GM18909 (cell line): ENCODE results near the gene CTSF.
"Not testable (repeated sequence)": the region's sequence is repeated elsewhere in the genome, so short reads cannot be mapped to it uniquely, and the experiment has no call there.

Experiments used
- ATAC-seq: cut with Tn5 transposase; IDR thresholded peaks from one replicate; pipeline ENCODE4 v1.9.1; 2021; ENCODE audit warnings: mild to moderate bottlenecking; ENCODE audit not compliant: unreplicated experiment, poor library complexity

CTSF gene

DNA sequence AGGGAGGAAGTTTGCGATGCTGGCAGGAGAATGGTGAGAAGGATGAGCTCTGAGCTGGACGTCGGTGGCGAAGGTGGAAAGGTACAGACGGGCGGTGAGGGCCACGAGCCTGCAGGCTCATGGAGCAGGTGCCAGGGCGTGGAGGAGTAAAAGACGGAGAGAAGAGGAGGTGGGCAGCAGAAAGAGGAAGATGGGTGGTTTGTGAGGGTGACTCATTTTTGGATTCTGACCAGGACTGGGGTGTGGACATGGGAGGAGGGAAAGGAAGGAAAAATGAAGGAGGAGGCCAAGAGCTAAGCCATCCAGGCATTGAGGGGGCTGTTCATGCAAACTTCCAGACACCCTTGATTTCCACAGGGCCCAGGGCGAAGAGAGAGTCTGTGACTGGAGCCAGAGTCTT, 26.0 kb downstream of the CTSF start:
- ATAC-seq: no peak

DNA sequence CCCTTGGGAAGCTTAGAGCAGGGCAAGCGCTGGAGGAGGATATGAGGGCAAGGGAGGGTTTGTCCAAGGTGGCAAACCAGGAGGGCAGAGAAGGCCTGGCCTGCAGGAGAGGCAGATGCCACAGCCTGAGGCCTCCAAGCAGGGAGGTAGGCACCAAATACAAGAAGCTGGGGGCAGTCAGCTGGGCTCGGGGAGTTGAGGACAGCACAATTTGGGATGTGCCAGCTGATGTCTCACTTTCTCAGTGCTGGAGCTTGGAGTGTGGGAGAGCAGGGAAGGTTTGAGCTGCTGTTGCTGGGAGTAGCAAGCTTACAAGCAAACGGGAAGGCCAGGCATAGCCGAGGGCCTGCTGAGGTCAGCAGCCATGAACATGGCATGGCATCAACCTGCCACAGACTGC, 26.5 kb downstream of the CTSF start:
- no peak for ATAC-seq

DNA sequence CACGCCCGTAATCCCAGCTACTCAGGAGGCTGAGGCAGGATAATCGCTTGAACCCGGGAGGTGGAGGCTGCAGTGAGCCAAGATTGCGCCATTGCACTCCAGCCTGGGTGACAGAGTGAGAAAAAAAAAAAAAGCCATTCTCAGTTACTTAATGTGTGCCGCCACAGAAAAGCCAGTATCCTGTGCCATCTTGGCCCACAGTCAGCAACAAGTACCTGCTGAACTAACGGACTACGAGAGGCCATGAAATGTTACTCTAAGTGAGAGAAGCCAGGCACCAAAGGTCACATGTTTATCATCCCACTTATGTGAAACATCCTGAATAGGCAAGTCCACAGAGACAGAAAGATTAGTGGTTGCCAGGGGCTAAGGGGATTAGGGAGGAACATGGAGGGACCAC, 27.8 kb downstream of the CTSF start:
- not testable (repeated sequence) for ATAC-seq

DNA sequence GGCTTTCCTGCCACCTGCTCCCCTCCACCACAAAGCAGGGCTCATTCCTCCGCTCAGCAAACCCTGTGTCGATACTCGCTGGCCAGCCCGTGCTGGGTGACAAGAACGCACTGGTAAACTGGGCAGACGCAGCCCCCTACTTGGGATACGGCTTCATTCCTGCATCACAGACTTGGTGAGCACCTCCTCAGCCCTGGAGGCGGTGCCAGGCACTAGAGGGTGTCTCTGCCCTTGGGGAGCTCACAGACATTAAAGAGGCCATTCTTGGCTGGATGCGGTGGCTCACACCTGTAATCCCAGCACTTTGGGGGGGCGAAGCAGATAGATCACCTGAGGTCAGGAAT, 28.6 kb downstream of the CTSF start:
- no peak for ATAC-seq

DNA sequence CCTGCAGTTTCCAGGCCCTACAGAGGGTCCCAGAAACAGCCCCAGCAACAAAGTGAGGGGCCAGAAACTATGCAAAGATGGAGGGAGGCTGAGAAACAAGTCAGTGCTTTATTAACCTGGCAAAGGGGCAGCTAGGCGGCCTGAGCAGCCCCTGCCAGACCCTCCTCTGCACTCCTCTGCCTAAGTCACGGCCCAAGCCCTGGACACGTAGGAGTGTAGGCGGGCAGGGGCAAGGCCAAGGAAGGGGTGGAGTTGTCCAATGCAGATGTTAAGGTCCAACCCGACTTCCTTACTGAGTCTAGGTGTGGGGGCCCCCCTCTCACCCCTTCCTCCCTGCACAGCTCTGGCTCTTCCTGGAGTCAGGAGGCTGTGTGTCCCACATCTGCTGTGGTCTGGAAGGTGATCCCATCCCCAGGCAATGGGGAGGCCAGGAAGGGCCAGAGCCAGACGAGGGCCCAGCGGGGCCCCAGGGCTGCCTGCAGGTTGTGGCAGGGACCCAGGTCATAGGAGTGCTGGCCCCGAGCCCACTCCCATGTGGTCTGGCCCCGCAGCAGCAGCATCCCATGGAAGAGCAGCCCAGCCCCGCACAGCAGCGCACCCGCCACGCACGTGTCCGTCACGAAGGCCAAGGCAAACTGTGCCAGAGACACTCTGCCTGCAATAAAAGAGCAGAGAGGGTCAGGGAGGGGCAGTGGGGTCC, 29.1 kb downstream of the CTSF start:
- no peak for ATAC-seq

DNA sequence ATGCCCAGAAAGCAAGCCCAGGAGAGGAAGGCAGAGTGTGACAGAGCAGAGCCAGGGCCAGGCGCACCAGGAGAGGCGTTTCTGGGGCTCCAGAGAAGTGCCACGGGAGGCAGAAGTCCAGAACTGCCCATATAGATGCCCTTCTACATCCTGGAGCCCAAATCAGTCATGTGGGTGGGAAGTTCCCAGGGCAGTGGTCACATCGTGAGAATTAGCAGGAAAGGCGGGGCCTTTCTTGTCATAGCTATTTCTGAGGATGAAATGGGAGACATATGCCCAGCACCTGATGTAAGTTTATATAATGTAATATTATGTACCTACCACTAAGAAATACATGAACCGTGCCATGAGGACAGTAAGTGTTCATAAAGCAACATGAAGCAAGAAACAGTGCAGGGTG, 35.6 kb downstream of the CTSF start:
- ATAC-seq: no peak

DNA sequence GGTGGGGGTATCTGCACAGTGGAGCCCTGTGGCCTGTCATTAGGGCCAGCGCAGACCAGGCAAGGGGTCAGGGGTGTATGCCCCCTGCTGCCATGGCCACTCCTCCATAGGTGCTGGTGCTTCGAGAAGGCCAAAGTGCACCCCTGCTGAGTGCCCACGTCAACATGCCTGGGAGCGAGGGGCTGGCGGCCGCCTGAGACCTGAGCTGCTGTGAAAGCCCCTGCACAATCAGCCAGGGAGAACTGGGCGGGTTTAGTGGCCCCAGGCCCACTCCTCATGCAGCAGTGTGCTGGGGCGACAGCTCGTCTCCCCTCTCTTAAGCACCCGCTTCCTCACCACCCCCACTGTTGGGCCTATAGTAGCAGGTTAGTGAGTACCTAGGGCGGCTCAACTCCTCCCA, 36.6 kb downstream of the CTSF start:
- ATAC-seq: no peak

DNA sequence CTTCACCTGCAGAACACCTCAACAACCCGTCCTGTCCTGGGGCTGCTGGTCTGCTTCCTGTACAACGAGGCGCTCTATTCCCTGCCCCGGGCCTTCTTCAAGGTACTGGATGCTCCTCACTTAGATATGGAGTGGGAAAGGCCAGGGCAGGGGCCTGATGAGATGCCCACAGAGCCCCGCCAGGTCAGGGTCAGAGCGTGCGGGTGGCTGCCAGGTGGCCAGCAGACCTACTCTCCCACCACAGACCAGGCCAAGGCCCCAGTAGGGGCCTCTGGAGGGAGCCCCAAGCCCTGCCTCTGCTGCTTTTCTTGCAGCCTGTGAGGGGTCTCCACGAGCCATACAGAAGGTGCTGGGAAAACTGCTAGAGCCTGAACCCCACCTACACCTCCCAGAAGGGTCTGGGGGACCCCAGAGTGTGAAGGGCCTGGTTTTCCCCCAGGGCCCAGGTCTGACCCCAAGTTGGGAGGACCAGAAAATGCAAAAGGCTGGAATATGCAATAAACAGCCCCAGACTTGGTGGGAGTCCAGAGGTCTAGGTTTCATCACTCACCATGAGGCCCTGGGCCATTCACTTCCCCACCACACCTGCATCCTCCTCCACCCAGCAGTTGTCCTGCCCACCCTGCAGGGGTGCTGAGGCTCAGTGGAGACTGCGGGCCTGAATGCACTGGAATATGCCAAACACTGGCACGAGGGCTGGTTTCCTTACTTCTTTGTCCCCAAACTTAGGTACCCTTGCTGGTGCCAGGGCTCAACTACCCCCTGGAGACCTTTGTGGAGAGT, 37.3 kb downstream of the CTSF start:
- ATAC-seq: no peak

DNA sequence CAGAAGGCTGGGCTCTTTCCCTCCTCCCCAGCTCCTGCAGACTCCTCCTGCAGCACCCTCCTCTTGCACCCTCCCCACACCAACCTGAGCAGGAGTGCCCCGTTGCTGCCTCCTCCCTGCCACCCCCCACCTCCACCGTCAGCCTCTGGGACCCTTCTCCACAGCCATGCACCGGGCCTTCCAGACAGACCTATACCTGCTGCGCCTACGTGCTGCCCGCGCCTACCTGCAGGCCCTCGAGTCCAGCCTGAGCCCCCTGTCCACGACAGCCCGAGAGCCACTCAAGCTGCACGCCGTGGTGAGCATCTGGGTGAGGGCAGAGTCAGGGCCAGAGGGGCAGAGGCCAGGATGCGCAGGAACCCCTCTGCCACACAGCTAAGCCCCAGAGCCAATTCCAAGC, 38.8 kb downstream of the CTSF start:
- no peak for ATAC-seq

DNA sequence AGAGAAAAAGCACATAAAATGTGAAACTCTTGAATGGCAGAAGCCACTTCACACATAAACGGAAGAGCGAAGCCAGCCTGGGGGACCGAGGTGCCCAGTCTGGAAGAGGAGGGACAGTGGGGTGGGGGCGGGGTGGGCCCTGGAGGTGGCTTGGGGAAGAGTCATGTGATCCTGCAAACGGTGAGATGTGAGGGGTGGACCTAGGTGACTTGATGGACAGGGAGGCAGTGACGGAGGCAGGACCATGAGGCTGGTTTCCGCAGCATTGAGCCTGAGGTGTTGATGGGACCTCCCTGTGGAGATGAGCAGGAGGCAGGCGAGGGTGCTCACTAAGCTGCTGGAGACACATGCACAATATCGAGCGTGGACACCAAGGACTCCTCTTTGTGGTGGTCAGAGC, 39.3 kb downstream of the CTSF start:
- no peak for ATAC-seq

DNA sequence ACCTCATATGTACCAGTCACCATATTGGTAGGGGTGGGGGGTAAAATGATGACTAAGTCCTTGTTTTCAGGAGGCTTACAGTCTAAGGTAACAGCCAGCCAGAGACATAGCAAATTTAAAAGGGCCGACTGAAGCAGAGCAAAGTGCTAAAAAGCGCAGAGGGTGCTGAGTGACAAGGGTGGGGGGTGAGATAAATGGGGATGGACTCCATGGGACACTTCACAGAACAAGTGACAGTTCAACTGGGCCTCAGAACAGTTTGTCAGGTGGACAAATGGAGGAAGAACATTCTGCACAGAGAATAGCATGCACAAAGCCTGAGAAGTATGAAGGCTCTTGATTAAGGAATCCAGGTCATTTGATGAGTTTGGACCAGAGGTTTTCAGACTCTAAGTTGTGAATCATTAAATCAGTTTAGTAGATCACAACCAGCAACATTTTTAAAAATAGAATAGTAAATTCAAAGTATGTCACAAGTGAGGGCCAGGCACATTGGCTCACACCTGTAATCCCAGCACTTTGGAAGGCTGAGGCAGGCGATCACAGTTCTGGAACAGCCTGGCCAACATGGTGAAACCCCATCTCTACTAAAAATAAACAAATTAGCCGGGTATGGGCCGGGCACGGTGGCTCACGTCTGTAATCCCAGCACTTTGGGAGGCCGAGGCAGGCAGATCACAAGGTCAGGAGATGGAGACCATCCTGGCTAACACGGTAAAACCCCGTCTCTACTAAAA, 43.9 kb downstream of the CTSF start:
- ATAC-seq: no peak

DNA sequence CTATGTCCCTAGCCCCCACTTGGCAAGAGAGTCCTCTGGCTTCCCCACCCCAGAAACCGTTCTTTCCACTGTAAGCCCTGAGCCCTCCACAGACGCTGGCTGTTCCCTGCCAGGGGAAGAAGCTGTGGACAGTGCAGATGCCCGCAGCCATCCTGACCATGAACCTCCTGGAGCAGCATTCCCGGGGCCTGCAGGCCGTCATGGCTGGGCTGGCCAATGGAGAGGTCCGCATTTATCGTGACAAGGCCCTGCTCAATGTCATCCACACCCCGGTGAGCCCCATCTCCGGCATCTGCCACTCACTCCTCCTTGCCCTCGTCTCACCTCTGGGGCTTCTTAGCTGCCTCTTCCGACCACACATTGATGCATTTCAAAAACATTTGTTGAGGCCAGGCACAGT, 44.8 kb downstream of the CTSF start:
- ATAC-seq: no peak
